HG02571 (cell line): Measurements from ENCODE around the gene SERHL2.
"Not testable (repeated sequence)": the region's sequence is repeated elsewhere in the genome, so short reads cannot be mapped to it uniquely, and the experiment has no call there.

ENCODE experiments used
- ATAC-seq: cut with Tn5 transposase; IDR thresholded peaks from one replicate; pipeline ENCODE4 v1.9.1; 2021; ENCODE audit warnings: mild to moderate bottlenecking, moderate library complexity; ENCODE audit not compliant: unreplicated experiment

Gene SERHL2

DNA sequence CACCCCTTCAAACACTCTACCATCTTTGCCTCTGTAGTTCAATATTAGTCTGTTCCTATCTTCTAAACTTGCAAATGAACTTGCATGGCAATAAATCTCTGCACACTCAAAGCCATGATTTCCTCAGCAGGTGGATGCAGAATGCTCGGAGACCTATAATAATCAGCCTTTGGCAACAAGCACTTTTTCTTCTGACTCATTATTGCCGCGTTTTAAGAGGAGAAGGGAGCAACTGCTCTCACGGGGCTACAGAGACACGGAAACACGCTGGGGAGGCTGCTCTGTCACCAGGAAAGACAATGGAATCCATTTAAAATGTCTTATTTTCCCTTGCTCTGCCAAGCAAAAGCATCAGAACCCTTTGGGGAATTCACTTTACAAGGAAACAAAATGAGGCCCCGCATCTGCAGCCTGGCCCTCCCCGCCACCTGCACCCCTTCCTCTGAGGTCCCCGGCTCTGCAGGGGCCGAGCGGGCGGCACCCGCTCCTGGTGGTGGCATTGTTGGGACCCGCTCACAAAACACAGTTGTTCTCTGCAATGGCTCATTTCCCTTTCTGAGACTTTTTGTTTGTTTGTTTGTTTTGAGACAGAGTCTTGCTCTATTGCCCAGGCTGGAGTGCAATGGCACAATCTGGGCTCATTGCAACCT, 18.5 kb upstream of the SERHL2 start:
- ATAC-seq: not testable (repeated sequence)

DNA sequence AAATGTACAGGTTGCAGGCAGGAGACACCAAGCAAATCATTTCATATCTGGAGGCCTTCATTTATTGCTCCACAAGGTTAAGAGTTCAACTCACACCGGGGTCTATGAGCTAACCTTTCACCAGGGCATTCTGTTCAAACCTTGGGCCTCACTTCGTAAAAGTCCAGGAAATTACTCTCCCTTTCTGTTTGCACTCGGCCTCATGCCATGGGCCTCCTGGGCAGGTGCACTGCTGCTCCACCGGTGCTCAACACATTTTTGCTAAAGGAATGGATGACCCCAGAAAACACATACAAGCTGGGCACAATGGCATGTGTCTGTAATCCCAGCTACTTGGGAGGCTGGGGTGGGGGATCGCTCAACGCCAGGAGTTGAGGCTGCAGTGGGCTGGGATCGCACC, 17.6 kb upstream of the SERHL2 start:
- no peak for ATAC-seq

DNA sequence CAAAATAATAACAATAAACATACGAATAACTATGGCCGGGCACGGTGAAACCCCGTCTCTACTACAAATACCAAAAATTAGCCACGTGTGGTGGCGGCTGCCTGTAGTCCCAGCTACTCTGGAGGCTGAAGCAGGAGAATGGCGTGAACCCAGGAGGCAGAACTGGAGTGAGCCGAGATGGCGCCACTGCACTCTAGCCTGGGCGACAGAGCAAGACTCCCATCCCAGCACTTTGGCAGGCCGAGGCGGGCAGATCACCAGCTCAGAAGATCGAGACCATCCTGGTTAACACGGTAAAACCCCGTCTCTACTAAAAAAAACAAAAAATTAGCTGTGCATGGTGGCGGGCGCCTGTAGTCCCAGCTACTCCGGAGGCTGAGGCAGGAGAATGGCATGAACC, 17.1 kb upstream of the SERHL2 start:
- not testable (repeated sequence) for ATAC-seq

DNA sequence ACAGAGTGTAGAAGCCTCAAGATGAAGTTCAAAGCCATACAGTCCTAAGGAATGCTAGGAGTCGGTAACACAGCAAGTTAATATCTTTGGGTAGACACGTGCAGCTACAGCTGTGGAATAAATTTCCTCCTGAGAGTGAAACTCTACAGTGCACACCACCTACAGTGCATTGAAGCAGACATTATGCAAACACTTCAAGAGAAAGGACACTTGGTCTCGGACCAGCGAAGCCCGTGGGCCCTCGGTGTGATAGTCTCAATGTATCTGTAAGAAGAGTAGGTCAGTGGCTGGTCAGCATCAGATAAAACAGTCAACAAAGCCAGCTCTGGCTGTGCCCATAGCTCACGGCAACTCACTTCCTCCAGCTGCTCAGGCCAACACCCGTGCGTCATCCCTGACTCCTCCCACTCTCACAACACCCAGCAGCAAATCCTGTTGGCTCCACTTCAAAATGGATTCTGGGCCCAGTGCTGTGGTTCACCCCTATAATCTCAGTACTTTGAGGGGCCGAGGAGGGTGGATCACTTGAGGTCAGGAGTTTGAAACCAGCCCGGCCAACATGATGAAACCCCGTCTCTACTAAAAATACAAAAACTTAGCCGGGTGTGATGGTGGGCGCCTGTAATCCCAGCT, 16.4 kb upstream of the SERHL2 start:
- ATAC-seq: peak; percentile 44

DNA sequence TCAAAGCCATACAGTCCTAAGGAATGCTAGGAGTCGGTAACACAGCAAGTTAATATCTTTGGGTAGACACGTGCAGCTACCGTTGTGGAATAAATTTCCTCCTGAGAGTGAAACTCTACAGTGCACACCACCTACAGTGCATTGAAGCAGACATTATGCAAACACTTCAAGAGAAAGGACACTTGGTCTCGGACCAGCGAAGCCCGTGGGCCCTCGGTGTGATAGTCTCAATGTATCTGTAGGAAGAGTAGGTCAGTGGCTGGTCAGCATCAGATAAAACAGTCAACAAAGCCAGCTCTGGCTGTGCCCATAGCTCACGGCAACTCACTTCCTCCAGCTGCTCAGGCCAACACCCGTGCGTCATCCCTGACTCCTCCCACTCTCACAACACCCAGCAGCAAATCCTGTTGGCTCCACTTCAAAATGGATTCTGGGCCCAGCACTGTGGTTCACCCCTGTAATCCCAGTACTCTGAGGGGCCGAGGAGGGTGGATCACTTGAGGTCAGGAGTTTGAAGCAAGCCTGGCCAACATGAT, 14.5 kb upstream of the SERHL2 start:
- ATAC-seq: not testable (repeated sequence)

DNA sequence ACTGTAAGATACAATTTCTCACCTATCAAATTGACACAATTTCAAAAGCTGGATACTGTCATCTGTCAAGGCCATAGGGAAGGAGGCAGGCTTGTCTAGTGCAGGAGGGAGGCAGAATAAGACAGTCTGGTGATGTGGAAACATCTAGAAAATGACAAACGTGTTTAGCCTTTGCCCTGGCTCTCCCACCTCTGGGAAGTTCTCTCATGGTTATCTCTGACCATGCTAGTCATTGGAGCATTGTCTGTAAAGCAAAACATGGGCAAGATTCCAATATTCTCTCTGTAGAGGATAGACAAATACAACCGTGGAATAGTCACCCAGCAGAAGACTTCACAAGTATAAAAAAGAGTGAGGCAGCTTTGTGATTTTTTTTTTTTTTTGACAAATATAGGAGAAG, 9.1 kb upstream of the SERHL2 start:
- ATAC-seq: no peak

DNA sequence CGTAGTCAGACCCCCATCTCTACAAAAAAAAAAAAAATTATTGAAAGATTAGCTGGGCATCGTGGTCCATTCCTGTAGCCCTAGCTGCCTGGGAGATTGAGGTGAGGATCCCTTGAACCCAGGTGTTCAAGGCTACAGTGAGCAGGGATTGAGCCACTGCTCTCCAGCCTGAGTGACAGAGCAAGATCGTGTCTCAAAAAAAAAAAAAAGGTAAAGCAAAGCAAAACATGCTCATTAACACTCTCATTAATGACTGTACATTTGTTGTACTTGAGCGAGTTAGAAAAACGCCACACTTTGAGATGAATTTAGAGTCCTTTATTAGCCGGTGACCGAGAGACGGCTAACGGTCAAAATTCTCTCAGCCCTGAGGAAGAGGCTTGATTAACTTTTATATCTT, 6.2 kb upstream of the SERHL2 start:
- ATAC-seq: no peak

DNA sequence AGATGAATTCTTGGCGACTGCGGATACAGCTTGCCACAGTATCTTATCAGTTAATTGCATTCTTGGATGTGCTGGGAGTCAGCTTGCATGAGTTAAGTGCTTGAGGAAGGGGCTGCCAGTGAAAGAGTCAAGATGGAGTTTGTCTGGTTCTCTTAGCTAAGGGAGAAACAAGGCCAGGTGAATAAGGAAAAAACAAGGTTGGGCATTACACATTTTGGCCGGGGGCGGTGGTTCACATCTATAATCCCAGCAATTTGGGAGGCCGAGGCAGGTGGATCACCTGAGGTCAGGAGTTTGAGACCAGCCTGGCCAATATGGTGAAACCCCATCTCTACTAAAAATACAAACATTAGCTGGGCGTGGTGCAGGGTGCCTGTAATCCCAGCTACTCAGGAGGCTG, 5.6 kb upstream of the SERHL2 start:
- ATAC-seq: not testable (repeated sequence)

DNA sequence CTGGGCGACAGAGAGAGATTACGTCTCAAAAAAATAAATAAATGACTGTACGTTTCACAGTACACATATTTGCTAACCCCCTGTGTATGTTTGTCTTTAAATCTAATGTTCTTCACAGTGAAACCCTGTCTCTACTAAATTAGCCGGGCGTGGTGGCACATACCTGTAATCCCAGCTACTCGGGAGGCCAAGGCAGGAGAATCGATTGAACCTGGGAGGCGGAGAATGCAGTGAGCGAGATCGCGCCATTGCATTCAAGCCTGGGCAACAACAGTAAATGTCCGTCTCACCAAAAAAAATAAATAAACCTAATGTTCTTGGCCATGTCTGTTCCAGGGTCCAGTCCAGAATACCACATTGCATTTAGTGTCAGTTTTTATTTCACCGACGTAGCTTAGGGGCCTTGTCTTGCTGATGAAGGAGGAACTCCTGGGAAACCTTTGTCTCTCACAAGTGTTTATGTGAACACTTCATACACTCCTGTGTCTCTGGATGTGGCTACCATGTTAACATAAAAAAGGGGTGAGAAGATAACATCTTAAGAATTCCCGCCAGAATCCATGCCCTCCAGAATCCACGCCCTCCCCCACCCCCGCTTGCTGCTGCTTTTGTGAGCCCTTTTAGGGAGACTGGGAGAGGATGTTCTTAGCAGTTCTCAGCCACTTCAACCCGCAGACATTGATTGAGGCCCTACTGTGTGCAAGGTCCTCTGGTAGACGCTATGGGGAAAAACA, 5.0 kb upstream of the SERHL2 start:
- ATAC-seq: no peak

DNA sequence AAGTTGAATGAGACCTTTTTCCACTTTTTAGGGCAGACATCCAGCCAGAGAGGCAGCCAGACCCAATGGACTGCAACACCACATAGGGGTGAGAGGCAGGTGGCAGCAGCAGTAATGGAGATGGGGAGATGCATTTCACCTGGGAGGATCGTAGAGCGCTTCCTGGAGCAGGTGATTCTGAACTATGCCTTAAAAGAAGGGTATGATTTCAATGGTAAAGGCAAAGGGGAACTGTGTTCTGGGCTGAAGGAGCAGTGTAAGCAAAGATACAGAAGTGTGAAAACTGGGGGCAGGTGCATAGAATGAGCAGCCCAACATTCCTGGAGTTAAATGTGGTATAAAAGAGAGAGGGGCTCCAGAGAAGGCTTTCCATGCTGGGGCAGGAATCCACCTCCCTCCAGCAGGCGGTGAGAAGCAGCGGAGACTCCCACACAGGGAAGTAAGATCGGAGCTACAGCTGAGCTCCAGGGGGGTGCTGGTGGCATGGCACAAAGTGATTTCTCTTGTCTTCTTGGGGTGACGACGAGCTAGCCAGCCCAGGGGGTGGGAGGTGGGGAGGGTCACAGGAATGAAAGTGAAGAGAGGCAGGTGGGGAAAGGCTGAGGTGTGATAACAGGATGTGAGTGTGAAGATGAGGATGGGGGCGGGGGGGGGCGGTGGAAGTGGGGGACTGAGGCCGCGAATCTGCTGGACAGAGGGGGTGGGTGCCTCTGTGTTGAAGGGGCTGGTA, 4.3 kb upstream of the SERHL2 start:
- no peak for ATAC-seq

DNA sequence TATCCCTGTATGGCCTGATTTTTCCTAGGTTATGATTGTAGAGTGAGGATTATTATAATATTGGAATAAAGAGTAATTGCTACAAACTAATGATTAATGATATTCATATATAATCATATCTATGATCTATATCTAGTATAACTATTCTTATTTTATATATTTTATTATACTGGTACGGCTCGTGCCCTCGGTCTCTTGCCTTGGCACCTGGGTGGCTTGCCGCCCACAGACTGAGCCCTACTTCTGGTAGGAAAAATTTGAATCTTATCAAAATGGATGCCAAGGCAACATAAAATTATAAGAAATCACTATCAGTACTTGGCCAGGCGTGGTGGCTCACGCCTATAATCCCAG, 1.5 kb upstream of the SERHL2 start:
- ATAC-seq: not testable (repeated sequence)

DNA sequence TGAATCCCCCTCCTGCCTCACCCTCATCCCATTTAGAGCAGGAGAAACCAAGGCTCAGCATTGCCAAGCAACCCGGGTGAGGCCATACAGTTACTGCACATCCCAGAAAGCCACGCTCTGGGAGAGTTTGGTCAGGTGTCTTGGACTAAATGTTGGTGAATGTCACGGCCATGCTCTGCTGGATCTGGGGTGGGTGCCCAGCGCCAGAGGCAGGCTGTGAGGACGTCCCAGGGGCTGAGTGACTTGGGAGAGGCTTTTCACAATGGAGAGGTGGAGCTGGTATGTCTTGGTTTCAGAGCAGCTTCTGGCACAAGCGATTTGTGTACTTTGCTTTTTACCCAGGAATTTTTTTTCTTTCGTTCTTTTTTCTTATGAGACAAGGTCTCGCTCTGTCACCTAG, 6.6 kb downstream of the SERHL2 start:
- ATAC-seq: no peak

DNA sequence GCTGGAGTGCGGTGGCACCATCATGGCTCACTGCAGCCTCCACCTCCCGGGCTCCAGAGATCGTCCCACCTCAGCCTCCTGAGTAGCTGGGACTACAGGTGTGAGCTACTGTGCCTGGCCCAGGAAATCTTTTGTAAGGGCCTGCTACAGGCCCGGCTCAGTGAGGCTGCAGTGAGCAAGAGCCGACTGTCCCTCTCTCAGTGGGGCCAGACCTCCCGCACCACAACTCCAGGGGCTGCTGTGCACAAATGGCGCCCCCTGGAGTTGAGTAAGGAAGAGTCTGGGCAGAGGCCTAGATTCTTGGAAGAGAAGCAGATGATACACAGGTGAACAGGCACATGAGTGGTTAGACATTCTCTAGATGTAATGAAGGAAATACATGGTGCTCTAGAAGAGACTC, 7.0 kb downstream of the SERHL2 start:
- no peak for ATAC-seq

DNA sequence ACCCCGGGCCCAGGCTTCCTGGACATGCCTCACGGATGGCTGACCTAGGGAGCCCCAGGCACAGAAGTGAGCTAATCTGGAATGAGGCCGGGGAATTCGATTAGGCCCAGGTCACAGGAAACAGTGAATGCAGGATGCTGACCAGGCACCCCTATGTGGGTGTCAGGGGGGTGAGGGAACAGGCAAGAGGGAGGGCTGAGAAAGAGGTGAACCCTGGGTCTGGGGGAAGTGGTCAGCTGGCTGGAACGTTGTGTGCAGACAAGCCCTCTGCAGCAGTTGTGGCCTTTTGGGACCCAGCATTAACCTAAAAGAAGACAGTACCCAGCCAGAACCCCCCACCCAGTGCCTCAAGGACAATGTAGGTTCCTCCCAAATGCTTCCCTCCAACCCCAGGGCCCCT, 8.1 kb downstream of the SERHL2 start:
- ATAC-seq: no peak

DNA sequence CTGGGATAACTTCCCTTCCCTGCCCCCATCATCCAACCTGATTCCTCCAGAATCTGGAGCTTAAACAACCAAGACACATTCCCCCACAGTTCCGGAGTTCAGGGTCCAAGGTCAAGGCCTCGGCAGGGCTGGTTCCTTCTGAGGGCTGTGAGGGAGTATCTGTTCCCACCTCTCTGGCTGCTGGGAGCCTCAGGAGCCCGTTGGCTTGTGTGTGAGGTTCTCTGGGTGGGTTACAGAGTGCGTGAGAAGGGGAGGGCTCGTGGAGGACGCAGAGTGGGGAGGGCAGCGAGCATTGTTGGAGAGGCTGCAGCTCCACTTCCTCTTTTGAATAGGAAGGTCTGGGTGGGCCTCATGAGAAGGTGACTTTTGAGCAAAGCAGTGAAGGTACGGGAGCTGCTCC, 8.5 kb downstream of the SERHL2 start:
- ATAC-seq: no peak

DNA sequence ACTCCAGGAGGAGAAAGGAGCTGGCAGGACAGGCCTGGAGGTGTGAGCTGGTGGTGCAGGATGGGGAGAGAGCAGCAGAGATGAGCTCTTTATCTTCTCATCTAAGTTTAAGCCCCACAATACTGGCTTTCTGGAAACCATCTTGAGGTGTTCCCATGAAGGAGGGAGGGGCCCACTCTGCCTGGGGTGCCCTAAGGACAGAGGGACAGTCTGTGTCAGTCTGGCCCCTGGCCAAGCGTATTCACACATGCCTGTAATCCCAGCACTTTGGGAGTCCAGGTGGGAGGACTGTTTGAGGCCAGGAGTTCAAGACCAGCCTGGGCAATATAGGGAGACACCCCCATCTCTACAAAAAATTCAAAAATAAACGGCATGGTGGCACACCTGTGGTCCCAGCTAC, 8.9 kb downstream of the SERHL2 start:
- no peak for ATAC-seq

DNA sequence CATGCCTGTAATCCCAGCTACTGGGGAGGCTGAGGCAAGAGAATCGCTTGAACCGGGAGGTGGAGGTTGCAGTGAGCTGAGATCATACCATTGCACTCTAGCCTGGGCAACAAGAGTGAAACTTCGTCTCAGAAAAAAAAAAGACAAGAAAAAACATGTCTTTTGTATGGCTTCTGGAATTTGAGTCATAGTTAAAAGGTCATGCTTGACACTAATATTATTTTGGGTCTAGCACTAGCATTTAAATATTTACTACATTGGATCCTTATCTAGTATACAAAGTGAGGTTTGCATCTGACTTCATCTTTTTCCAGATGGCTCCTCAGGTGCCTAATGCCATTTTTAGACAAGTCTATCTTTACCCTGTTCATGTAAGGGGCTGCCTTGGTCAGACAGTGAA, 10.2 kb downstream of the SERHL2 start:
- ATAC-seq: not testable (repeated sequence)

DNA sequence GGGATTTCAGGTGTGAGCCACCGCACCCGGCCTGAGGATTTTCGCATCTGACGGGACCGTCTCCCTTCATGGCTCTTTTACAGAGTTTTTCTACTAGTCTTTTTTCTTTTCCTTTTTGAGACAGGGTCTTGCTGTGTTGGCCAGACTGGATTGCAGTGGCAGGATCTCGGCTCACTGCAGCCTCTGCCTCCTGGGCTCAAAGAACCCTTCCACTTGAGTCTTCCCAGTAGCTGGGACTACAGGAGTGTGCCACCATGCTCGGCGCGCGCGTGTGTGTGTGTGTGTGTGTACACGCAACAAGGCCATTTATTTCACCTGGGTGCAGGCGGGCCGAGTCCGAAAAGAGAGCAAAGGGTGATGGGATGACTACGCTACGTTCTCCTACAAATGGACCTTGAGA, 10.9 kb downstream of the SERHL2 start:
- ATAC-seq: no peak

DNA sequence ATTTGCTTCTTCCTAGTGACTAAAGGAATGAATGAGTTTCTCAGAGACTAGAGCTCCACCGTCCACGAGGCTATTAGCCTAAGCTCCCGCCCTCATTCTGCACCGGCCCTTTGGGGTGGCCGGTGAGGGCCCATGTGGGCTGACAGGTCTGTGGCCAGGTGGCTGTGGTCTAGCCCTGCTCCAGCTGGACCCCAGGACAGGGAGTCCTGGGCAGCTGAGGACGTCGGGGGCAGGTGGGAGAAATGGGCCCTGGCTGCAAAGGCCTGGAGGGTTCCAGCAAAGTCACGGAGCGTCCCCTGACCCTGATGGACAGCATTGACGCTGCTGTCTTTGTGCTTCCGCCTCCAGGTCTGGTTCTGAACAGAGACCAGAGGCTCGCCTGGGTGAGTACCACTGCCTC, 12.2 kb downstream of the SERHL2 start:
- no peak for ATAC-seq

DNA sequence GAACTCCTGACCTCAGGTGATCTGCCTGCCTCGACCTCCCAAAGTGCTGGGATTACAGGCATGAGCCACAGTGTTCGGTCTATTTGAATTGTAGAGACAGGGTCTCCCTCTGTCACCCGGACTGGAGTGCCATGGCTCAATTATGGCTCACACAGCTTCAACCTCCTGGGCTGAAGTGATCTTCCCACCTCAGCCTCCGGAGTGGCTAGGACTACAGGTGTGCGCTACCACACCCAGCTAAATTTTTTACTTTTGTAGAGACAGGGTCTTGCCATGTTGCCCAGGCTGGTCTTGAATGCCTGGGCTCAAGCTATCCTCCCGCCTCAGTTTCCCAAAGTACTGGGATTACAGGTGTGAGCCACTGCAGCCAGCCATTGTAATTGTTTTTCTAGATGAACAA, 14.2 kb downstream of the SERHL2 start:
- ATAC-seq: not testable (repeated sequence)

DNA sequence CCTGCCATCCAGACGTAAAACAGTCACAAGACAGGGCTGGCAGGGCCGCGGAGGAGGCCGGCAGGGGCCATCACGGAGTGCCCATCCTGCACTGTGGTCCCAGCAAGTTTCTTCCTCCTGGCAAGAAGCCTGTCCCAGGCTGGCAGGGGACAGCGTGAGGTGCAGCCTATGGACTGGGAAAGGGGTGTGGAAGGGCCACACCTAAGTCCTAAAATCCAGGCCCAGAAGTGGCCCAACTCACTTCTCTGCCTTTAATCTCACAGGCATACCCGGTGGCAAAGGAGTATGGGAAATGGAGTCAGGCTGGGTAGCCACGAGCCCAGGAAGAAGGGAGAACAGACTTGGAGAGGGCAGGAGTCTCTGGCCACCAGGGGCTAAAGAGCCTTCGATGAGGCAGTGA, 16.8 kb downstream of the SERHL2 start:
- not testable (repeated sequence) for ATAC-seq
